HG03159 (cell line): ENCODE measurements around the gene SRSF8.

ENCODE experiments used
- ATAC-seq: cut with Tn5 transposase; IDR thresholded peaks from one replicate; pipeline ENCODE4 v1.9.1; 2021; ENCODE audit warnings: mild to moderate bottlenecking, moderate library complexity; ENCODE audit not compliant: unreplicated experiment

Gene SRSF8

GRCh38 chr11:95067841-95068219 lies 1.1 kb downstream of the SRSF8 start:
- no peak for ATAC-seq

GRCh38 chr11:95068549-95068948 lies 1.8 kb downstream of the SRSF8 start:
- peak; percentile 67 for ATAC-seq

DNA sequence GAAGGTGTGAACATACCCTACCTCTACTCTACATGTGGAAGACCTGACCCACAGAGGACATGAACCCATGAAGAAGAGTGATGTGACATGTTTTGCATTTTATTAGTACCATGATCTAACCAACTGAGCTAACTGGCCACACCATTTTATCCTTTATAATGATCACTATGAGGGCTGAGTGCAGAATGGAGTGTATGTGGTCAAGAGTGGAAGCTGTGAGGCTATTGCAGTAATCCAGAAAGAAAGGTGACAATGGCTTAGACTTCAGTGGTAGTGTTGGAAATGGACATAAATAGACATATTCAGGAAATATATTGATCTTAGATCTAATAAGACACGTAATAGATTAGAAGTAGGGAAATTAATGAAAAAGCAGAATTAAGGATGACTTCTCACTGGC lies 3.8 kb downstream of the SRSF8 start:
- ATAC-seq = no peak

- no peak for ATAC-seq
Measured at GRCh38 chr11:95072948-95073347, 6.2 kb downstream of the SRSF8 start.

- ATAC-seq = no peak
Measured at GRCh38 chr11:95074792-95075563, 8.3 kb downstream of the SRSF8 start.

DNA sequence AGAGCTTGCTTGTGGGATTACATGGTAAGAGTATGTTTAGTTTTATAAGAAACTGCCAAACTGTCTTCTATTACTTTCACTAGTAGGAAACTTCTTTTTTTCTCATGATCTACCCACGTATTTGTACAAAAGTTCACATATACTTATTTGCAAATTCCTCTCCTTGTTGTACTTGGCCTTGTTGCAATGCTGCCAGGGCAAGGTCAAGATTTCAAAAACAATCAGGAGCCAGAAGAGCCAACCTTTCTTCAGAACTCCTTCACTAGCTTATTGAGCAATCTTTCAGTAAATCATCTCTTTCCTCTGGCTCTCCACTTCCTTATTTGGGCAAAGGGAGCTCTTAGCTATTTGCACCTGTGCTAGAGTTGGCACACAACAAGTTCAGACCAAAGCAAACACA lies 9.7 kb downstream of the SRSF8 start:
- peak; percentile 55 for ATAC-seq

DNA sequence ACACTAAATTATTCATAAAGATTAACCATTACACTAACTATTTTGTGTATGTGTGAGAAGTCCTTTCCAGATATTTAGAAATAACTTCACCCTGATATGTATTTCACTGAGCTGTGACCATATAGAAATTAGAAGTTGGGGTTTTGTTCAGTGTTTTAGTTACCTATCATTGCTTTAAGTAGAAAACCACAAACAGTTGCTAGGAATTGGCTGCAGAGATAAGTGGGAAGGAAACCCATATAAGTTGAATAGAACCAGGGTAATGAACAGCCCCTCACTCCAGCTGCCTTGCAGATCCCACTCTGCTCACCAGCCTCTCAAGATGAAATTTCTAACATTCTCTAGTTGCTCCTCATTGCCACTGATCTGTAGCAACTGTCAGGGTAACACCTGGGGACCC lies 10.3 kb downstream of the SRSF8 start:
- ATAC-seq = no peak

DNA sequence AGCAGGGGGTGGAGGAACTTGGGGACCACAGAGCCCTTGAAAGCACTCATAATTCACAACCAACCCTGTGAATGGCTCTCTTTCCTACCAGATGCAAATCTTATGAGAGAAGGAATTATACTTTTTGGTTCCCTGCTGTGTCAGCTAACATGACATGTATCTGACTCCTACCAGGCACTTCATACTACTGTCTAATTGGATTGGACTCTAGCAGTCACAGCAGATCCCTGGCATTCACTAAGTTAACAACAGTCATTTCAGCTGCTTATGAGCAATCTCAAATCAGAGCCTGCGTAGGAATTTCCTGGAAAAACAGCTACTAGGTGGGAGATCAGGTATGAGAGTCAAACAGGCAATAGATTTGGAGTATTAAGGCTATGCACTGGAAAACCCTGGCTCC lies 11.8 kb downstream of the SRSF8 start:
- no peak for ATAC-seq

GRCh38 chr11:95081010-95081409 lies 14.3 kb downstream of the SRSF8 start:
- no peak for ATAC-seq

GRCh38 chr11:95081412-95081811 lies 14.7 kb downstream of the SRSF8 start:
- ATAC-seq = no peak

DNA sequence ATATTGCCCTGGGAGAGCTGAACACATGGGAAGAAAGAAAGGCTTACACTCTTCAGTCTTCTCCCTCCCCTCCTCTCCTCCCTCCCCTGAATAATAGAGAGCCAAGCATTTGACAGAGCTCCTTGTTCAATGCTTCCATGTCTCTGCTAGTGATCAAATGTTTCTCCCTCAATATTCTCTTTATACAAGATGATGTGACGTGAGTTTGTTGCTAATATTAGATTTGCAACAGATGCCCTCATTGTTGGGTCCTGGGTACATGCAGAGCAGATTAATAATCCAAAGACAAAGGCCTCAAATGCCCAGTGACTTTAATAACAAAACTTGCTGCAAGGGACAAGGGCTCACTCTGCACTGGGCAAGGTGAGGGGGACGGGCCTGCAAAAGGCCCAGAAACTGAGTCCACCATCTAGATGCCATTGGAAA lies 15.9 kb downstream of the SRSF8 start:
- no peak for ATAC-seq

DNA sequence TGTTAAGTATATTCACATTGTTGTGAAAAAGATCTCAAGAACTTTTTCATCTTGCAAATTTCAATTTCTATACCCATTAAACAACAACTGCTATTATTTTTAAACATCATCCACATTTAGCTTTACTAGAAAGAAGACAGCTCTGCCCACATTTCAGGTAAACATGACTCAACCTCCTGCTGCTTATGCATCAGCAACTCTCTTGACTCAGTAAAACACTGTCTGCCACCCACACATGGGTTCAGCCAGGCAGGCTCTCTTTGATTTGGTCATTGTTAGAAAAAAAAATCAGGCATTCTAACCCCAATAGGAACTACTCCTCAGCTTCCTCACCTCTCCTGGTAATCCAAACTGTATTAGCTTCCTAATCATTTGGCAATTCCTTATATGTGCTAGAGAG lies 17.8 kb downstream of the SRSF8 start:
- peak; percentile 32 for ATAC-seq

DNA sequence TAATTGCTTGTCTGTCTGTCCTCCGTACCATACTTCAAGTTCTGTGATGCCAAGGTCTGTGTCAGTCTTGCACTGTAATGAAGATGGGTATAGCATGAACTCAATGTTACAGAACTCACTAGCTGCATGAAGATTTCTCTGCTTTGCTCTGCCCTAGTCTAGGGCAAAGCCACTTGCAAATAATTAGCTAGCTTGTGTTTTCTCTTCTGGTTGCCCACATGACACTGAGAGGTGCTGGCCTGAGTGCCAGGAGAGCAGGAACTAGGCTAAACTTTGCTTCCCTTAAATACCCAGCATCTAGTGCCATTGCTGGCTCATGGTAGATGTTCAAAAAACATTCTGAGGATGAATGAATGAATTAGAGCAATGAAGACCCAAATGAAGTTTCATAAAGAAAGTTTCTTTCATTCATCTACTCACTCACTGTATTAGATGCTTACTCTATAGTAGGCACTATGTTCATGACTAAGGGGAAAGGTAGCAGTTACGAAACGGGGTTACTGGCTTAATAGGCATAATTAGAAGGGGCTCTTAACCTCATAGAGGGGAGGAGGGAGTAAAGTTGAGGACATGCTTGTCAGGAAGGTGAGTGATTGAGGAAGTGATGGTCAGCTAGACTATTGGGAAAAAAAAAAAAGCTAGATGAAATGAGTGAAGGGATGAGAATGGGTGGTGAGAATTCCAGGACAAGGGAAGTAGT lies 18.5 kb downstream of the SRSF8 start:
- no peak for ATAC-seq

- no peak for ATAC-seq
Measured at GRCh38 chr11:95086151-95086550, 19.4 kb downstream of the SRSF8 start.

DNA sequence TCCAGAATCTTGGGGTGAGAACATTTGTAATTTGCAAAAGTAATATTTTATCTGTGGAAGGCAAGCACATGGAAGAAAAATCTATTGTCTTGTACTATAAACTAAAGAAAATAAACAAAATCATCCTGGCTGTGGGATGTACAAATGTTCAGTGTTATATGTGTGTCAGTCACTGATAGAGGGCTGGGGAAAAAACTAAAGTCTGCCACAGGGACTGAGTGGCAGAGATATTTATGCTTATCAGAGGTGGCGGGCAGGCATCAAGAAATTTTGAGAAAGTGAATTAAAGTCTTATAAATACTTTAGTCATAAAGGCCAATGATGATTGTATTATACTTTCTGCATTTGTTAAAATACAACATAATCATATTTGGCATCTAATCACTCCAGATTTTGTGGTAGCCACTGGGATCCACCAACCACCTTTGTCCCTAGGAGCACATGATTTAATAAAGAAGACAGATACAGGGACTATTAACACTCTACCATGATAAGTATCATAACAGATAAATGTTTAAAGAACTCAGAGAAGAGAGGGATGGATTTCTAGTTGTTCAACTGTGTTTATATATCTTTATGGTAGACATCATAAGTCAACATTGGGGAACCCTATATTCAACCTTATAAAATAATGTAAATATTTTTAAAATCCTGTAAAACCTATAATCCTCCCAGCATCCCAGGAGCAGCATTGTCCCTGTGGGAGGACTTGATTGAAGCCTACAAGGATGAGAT lies 20.3 kb downstream of the SRSF8 start:
- no peak for ATAC-seq

DNA sequence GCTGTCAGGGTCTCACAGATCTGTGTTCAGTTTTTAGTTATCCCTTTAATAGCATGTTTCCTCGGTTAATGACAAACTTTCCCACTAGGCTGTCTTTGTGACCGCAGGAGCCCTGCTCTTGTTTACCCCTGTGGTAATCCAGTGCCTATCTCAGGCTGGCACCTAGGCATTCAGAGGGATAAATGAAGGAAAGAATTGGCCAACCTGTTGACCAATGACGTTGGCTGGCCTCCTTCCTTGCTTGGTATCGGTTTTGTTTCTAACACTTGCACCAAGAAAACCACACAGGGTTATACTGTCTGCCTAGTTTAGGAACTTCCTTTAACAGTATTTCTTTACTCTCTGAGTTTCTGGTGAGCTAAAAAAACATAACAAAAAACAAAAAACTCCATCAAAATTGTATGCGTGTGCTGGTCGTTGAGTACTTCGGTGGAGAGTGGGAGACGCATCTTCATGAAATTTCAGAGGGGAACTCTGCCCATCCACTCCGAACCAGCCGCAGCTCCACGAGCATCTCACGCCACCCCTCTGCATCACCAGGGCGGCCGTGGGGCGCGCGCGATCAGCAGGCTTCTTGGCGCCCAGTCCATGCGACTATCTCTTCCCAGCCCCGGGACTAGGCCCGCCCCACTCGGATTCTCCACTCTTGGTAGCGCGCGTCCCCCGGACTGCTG lies 22.4 kb downstream of the SRSF8 start:
- ATAC-seq = peak; percentile 56

GRCh38 chr11:95089620-95090542 lies 23.2 kb downstream of the SRSF8 start, which contains the start of gene ENDOD1:
Gene ENDOD1 (plus strand): TSS chr11:95089846. CDS start chr11:95089928, 82 bp downstream.
- ATAC-seq = peak; percentile 88

- ATAC-seq = no peak
Measured at GRCh38 chr11:95091663-95092180, 25.0 kb downstream of the SRSF8 start.

GRCh38 chr11:95092549-95093324 lies 26.0 kb downstream of the SRSF8 start:
- ATAC-seq = no peak
